ENCODE results near the gene TSHZ2.

- TF ChIP-seq CTCF (conservative IDR thresholded peaks at IDR 0.05) (no peak), ZFX (IDR thresholded peaks at IDR 0.05) (no peak)
These were observed 491.2 kb downstream of the TSHZ2 start for GRCh38 chr20:53463101-53463972.

Measured in C4-2B (cell line).